OCI-LY3 (cell line): ENCODE measurements around the gene TBCE.

ENCODE experiments used
- EZH2phosphoT487 ChIP-seq: fragments of 200-600 bp; shearing (Covaris generic); IDR thresholded peaks from 2 replicates; pipeline ENCODE4 v1.6.1; 2018; ENCODE audit warnings: antibody characterized with exemption, mixed run types, low read depth
- TF ChIP-seq, protein P1 (sequence below): fragments of 200-600, 300-600 bp; sonication (generic); IDR thresholded peaks from 2 replicates; pipeline ENCODE4 v1.5.1; 2014; ENCODE audit warnings: antibody characterized with exemption, low read length, low read depth

GRCh38 chr1:235320521-235321179 lies 46.6 kb upstream of the TBCE start:
- TF ChIP-seq, protein P1, sequence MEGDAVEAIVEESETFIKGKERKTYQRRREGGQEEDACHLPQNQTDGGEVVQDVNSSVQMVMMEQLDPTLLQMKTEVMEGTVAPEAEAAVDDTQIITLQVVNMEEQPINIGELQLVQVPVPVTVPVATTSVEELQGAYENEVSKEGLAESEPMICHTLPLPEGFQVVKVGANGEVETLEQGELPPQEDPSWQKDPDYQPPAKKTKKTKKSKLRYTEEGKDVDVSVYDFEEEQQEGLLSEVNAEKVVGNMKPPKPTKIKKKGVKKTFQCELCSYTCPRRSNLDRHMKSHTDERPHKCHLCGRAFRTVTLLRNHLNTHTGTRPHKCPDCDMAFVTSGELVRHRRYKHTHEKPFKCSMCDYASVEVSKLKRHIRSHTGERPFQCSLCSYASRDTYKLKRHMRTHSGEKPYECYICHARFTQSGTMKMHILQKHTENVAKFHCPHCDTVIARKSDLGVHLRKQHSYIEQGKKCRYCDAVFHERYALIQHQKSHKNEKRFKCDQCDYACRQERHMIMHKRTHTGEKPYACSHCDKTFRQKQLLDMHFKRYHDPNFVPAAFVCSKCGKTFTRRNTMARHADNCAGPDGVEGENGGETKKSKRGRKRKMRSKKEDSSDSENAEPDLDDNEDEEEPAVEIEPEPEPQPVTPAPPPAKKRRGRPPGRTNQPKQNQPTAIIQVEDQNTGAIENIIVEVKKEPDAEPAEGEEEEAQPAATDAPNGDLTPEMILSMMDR = no peak
- no peak for TF ChIP-seq EZH2phosphoT487
